GM12878 (cell line): ENCODE results near the gene CCNL2. TPM values are rescaled to one million over a fixed set of nuclear protein-coding genes. Genes with fewer than 3 reads are reported as not detected.

Experiments
- BMI1 ChIP-seq: fragments of 450-650 bp; IDR thresholded peaks from 2 replicates; pipeline ENCODE4 v1.6.1; 2016; ENCODE audit warnings: mild to moderate bottlenecking, moderate library complexity, borderline replicate concordance
- CEBPZ ChIP-seq: fragments of 150-350 bp; IDR thresholded peaks from 2 replicates; pipeline ENCODE4 v1.6.1; 2016; ENCODE audit warnings: low read depth, low read length
- CREM ChIP-seq: IDR thresholded peaks from 2 replicates; pipeline ENCODE4 v1.6.1; 2014; ENCODE audit warnings: antibody characterized with exemption, low read depth
- DPF2 ChIP-seq: fragments of 450-650 bp; IDR thresholded peaks from 2 replicates; pipeline ENCODE4 v1.6.1; 2017; ENCODE audit warnings: mild to moderate bottlenecking
- FOS ChIP-seq: IDR thresholded peaks from 3 replicates; pipeline ENCODE4 v1.6.1; 2011; ENCODE audit warnings: borderline replicate concordance; ENCODE audit not compliant: insufficient read length; ENCODE audit errors: extremely low read depth
- NFXL1 ChIP-seq: fragments of 450-650 bp; IDR thresholded peaks from 2 replicates; pipeline ENCODE4 v1.6.1; 2017; ENCODE audit warnings: antibody characterized with exemption, mild to moderate bottlenecking, borderline replicate concordance
- PAX5 ChIP-seq: IDR thresholded peaks from 2 replicates; pipeline ENCODE4 v1.6.1; 2011; ENCODE audit warnings: low read depth, low read length, borderline replicate concordance
- PRDM15 ChIP-seq: fragments of 450-650 bp; formaldehyde crosslinking; IDR thresholded peaks from 2 replicates; pipeline ENCODE4 v1.4.0; 2020; ENCODE audit warnings: mild to moderate bottlenecking, moderate library complexity
- RB1 ChIP-seq: fragments of 450-650 bp; formaldehyde crosslinking; IDR thresholded peaks from 2 replicates; pipeline ENCODE4 v1.6.1; 2017; ENCODE audit warnings: mild to moderate bottlenecking, borderline replicate concordance
- REST ChIP-seq: IDR thresholded peaks from 2 replicates; pipeline ENCODE4 v1.6.1; 2012; ENCODE audit warnings: mild to moderate bottlenecking, low read depth, low read length
- RFX5 ChIP-seq: IDR thresholded peaks from 2 replicates; pipeline ENCODE4 v1.6.1; 2011; ENCODE audit warnings: low read depth, low read length, improper control_type of control experiment
- TCF3 ChIP-seq: IDR thresholded peaks from 2 replicates; pipeline ENCODE4 v1.6.1; 2012; ENCODE audit warnings: low read depth, mild to moderate bottlenecking, low read length, borderline replicate concordance; ENCODE audit not compliant: insufficient read depth
- polyA plus RNA-seq, 11 experiments: library from polyadenylated mRNA; depleted of rRNA in 4 of 11; unstranded in 6 of 11; stranded (reverse) in 5 of 11; fragments of >200 nt; fragmentation: Nextera tagmentation in 4 of 11; fragmentation: Illumina TruSeq in 1 of 11; extraction: Ambion mirVana in 4 of 11; extraction: Trizol in 1 of 11; gene quantifications; 1 replicate in 1 of 11; 2 replicates in 10 of 11; pipeline versions ENCODE4 v1.2.1 to v1.2.3, GENCODE V29; 2011 to 2016; ENCODE audit warnings: inconsistent platforms in 2 of 11, missing spikeins in 2 of 11, low read depth in 1 of 11
- total RNA-seq, 4 experiments: library from RNA; depleted of rRNA in 3 of 4; stranded (reverse); fragments of >200 nt in 3 of 4; fragmentation: Illumina TruSeq in 1 of 4; extraction: Trizol in 1 of 4; gene quantifications; 2 replicates each; pipeline versions ENCODE4 v1.2.1 to v1.2.3, GENCODE V29; 2013 to 2021
- TF ChIP-seq, protein P1 (sequence below): IDR thresholded peaks from 2 replicates; pipeline ENCODE4 v1.6.1; 2012; ENCODE audit warnings: improper control_type of control experiment, low read depth, low read length; ENCODE audit not compliant: insufficient replicate concordance

Gene CCNL2
- total and polyA plus RNA-seq, 10 of the 15 experiments (the other 5 are each of a cell fraction or from before 2014, with no cell fraction given): 2.1 to 143 (median 101) TPM

DNA sequence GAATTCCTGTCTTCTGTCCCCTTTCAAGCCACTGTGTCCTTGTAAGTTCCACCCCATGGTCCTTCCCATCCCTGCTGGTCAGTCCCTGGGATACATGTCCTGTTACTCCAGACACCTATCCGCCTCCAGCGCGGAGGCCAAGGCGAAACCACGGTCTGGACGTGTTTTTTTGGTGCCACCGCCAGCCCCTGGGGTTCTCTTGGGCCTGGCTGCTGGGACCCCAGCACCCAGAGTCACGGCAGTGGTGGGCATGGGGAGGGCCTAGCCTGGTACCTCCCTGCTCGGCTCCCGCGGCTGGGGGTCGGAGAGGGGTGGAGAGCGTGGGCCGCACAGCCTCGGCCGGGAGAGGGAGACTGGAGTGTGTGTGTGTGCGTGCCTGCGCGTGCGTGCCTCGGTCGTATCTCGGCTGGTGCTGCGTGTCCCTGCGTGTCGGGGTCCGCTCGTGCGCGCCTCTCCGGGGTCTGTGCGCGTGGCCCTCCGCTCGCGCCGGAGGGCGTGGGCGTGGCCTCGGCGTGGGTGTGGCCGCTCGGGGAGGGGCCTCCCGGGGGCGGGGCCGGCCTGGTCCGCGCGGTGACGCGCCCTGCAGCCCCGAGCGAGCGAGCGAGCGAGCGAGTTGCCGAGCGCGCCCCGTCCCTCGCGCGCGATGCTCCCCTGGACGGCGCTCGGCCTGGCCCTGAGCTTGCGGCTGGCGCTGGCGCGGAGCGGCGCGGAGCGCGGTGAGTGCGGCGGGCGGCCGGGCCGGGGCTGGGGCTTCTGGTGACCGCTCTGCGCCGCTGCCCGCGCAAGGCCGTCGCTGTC is 36.2 kb upstream of the CCNL2 start, which contains the start of gene VWA1 (continued):
- TF ChIP-seq REST: no peak
- no peak for TF ChIP-seq PAX5
- no peak for TF ChIP-seq PRDM15 (CRISPR knock-in tag)
- no peak for TF ChIP-seq NFXL1
- no peak for TF ChIP-seq FOS
- TF ChIP-seq DPF2: no peak
- no peak for TF ChIP-seq RFX5
- TF ChIP-seq BMI1: no peak
- TF ChIP-seq, protein P1, sequence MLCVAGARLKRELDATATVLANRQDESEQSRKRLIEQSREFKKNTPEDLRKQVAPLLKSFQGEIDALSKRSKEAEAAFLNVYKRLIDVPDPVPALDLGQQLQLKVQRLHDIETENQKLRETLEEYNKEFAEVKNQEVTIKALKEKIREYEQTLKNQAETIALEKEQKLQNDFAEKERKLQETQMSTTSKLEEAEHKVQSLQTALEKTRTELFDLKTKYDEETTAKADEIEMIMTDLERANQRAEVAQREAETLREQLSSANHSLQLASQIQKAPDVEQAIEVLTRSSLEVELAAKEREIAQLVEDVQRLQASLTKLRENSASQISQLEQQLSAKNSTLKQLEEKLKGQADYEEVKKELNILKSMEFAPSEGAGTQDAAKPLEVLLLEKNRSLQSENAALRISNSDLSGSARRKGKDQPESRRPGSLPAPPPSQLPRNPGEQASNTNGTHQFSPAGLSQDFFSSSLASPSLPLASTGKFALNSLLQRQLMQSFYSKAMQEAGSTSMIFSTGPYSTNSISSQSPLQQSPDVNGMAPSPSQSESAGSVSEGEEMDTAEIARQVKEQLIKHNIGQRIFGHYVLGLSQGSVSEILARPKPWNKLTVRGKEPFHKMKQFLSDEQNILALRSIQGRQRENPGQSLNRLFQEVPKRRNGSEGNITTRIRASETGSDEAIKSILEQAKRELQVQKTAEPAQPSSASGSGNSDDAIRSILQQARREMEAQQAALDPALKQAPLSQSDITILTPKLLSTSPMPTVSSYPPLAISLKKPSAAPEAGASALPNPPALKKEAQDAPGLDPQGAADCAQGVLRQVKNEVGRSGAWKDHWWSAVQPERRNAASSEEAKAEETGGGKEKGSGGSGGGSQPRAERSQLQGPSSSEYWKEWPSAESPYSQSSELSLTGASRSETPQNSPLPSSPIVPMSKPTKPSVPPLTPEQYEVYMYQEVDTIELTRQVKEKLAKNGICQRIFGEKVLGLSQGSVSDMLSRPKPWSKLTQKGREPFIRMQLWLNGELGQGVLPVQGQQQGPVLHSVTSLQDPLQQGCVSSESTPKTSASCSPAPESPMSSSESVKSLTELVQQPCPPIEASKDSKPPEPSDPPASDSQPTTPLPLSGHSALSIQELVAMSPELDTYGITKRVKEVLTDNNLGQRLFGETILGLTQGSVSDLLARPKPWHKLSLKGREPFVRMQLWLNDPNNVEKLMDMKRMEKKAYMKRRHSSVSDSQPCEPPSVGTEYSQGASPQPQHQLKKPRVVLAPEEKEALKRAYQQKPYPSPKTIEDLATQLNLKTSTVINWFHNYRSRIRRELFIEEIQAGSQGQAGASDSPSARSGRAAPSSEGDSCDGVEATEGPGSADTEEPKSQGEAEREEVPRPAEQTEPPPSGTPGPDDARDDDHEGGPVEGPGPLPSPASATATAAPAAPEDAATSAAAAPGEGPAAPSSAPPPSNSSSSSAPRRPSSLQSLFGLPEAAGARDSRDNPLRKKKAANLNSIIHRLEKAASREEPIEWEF: no peak
- no peak for TF ChIP-seq TCF3
- no peak for TF ChIP-seq CEBPZ
- TF ChIP-seq CREM: no peak
- TF ChIP-seq RB1: no peak
